ENCODE data around the gene NDFIP1. TPM values are rescaled to one million over a fixed set of nuclear protein-coding genes. Genes with fewer than 3 reads are reported as not detected.

The NDFIP1 gene
- total and polyA plus RNA-seq, 2 of the 4 experiments (the other 2 are of a cell fraction) = 7.7 to 15.4 TPM

DNA sequence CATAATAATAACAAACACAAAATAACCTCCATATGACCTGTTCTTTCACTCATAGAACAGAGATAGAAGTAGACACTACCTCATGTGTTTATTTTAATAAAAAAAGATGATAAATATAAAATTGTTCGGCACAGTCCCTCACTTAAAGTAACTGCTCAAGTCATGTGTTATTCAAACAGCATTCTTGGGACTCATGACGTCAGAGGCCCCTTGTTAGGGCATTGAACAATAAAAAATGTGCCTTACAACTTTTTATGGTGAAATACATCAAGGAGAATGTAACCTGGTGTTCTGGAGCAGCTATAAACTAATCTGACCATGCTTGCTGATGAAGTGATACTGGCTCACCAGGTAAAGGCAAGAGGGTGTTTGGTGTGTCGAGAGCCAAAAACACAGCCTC, 12.2 kb upstream of the NDFIP1 start:
- TF ChIP-seq RAD21 (IDR thresholded peaks at IDR 0.05; ENCODE audit: low read length) (no peak), RCOR1 (IDR thresholded peaks at IDR 0.05; ENCODE audit: insufficient replicate concordance, low read length) (no peak), ELK1 (IDR thresholded peaks at IDR 0.05; ENCODE audit: borderline replicate concordance, low read depth, low read length) (no peak), SMC3 (IDR thresholded peaks at IDR 0.05; ENCODE audit: low read depth, low read length) (no peak), MXI1 (IDR thresholded peaks at IDR 0.05; ENCODE audit: borderline replicate concordance, low read depth, low read length) (no peak), POLR2A (IDR thresholded peaks at IDR 0.05; ENCODE audit: low read depth, low read length) (no peak), BHLHE40 (IDR thresholded peaks at IDR 0.05; ENCODE audit: low read depth, low read length) (no peak), NFE2L2 (IDR thresholded peaks at IDR 0.05; ENCODE audit: low read depth, low read length) (no peak), FOS (IDR thresholded peaks at IDR 0.05; ENCODE audit: low read depth, low read length) (no peak), MAZ (IDR thresholded peaks at IDR 0.05; ENCODE audit: borderline replicate concordance, low read depth, low read length) (no peak), CHD1 (IDR thresholded peaks at IDR 0.05; ENCODE audit: low read depth, low read length) (no peak), RFX5 (IDR thresholded peaks at IDR 0.05; ENCODE audit: low read depth, low read length) (no peak), CEBPB (IDR thresholded peaks at IDR 0.05; ENCODE audit: low read depth, low read length) (no peak), MAFK (IDR thresholded peaks at IDR 0.05; ENCODE audit: low read depth, low read length) (no peak)
- TF ChIP-seq, protein P1, sequence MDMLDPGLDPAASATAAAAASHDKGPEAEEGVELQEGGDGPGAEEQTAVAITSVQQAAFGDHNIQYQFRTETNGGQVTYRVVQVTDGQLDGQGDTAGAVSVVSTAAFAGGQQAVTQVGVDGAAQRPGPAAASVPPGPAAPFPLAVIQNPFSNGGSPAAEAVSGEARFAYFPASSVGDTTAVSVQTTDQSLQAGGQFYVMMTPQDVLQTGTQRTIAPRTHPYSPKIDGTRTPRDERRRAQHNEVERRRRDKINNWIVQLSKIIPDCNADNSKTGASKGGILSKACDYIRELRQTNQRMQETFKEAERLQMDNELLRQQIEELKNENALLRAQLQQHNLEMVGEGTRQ (IDR thresholded peaks at IDR 0.05; ENCODE audit: low read depth, low read length) = no peak
- TF ChIP-seq, protein P2, sequence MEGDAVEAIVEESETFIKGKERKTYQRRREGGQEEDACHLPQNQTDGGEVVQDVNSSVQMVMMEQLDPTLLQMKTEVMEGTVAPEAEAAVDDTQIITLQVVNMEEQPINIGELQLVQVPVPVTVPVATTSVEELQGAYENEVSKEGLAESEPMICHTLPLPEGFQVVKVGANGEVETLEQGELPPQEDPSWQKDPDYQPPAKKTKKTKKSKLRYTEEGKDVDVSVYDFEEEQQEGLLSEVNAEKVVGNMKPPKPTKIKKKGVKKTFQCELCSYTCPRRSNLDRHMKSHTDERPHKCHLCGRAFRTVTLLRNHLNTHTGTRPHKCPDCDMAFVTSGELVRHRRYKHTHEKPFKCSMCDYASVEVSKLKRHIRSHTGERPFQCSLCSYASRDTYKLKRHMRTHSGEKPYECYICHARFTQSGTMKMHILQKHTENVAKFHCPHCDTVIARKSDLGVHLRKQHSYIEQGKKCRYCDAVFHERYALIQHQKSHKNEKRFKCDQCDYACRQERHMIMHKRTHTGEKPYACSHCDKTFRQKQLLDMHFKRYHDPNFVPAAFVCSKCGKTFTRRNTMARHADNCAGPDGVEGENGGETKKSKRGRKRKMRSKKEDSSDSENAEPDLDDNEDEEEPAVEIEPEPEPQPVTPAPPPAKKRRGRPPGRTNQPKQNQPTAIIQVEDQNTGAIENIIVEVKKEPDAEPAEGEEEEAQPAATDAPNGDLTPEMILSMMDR (conservative IDR thresholded peaks at IDR 0.05; ENCODE audit: low read depth, low read length) = no peak
- H3K18ac ChIP-seq (ENCODE audit: low read depth, low read length) = no peak overlapping the region
- H3K4me3 ChIP-seq (ENCODE audit: insufficient read depth, low read depth, low read length) = no peak overlapping the region
- H4K91ac ChIP-seq (ENCODE audit: insufficient read depth, low read depth, low read length) = no peak overlapping the region
- no peak overlapping the region for H2AFZ ChIP-seq (replicated peaks; ENCODE audit: low read length, poor library complexity)
- H3K79me1 ChIP-seq (ENCODE audit: low read depth in 1 of 2, low read length in 2 of 2) = no peaks in the 10 kb centered on the region
- no peaks in the 10 kb centered on the region for H4K20me1 ChIP-seq (ENCODE audit: insufficient read depth, low read length)
- dilution Hi-C loops (cut with HindIII; ENCODE audit: low sequenced_read_pairs, unreplicated experiment) = no loop called here
- H3K4me2 ChIP-seq (ENCODE audit: low read depth, low read length) = no peak overlapping the region
- no peak overlapping the region for H4K5ac ChIP-seq (ENCODE audit: low read depth, low read length)
- POLR2A ChIA-PET (ENCODE audit: unreplicated experiment) = no interaction called here
- no peak overlapping the region for H3K23ac ChIP-seq (ENCODE audit: low read depth, low read length)
- ATAC-seq (ENCODE audit: low read depth) (no peak), DNase-seq (peak; percentile 33)
- no TSS peak for BruUV-seq (replicated peaks)
- no peaks in the 10 kb centered on the region for H3K9me3 ChIP-seq (ENCODE audit: control insufficient read depth, insufficient read depth, low read length)
- H2BK20ac ChIP-seq (ENCODE audit: low read depth, low read length) = no peak overlapping the region
- H3K9me1 ChIP-seq (ENCODE audit: insufficient read depth, low read length) = no peaks in the 10 kb centered on the region
- H3K14ac ChIP-seq (replicated peaks; ENCODE audit: low read depth, low read length) = no peak overlapping the region
- H3K4ac ChIP-seq (ENCODE audit: low read depth, low read length) = no peak overlapping the region
- H3K9ac ChIP-seq (ENCODE audit: low read depth, low read length) = no peak overlapping the region
- peaks cover 12% of the 10 kb centered on the region for H3K27me3 ChIP-seq (ENCODE audit: control insufficient read depth, insufficient read depth, low read length)
- no peak overlapping the region for H4K8ac ChIP-seq (ENCODE audit: low read depth in 2 of 2, low read length in 2 of 2)
- no peak overlapping the region for H2AK9ac ChIP-seq (replicated peaks; ENCODE audit: low read depth, low read length, poor library complexity)
- in situ Hi-C loops (cut with MboI; ENCODE audit: low sequenced_read_pairs) = no loop called here
- H3K36me3 ChIP-seq (ENCODE audit: control insufficient read depth, insufficient read depth, low read length) = no peaks in the 10 kb centered on the region
- H2BK15ac ChIP-seq (ENCODE audit: low read depth, low read length) = no peak overlapping the region
- no peak overlapping the region for H2BK5ac ChIP-seq (ENCODE audit: low read depth, low read length, poor library complexity, severe bottlenecking)
- CTCF ChIA-PET = no interaction called here
- intact Hi-C loops (cut with micrococcal nuclease) = no loop called here
- no peak overlapping the region for H3K56ac ChIP-seq (ENCODE audit: extremely low read depth, insufficient read depth, low read length)
- H3K4me1 ChIP-seq (ENCODE audit: control insufficient read depth, insufficient read depth, low read length) = no peaks in the 10 kb centered on the region
- no peak overlapping the region for H3K27ac ChIP-seq (ENCODE audit: insufficient read depth, low read length)
- WGBS, 2 experiments (ENCODE audit: extremely low coverage in 2 of 2, insufficient read length in 1 of 2) = no CpG with 5 or more reads among the region's 3 CpGs
- no peak overlapping the region for H2AK5ac ChIP-seq (ENCODE audit: low read depth, low read length)
- H2BK120ac ChIP-seq (ENCODE audit: low read depth, low read length) = no peak overlapping the region
